Heart right ventricle (tissue), 16 donors: ENCODE results near the gene TRIM37. TPM values are rescaled to one million over a fixed set of nuclear protein-coding genes. Genes with fewer than 3 reads are reported as not detected.

Experiments used
- ATAC-seq, 8 donors: fragments of 200-7000 bp; cut with Tn5 transposase; one replicate each; pipeline ENCODE4 v1.9.1; 2020; ENCODE audit warnings: mild to moderate bottlenecking in 8 of 8, moderate library complexity in 8 of 8, moderate number of reproducible peaks in 1 of 8
- DNase-seq, 2 donors: peaks; one replicate each; pipeline ENCODE4 v3.0.0-alpha.2; 2020
- H3K27ac ChIP-seq, 10 donors: fragments of 200-600 bp; sonication (generic) in 2 of 10; one replicate each; pipeline versions ENCODE4 v1.5.0 to v1.8.0; 2020 to 2022; ENCODE audit warnings: mild to moderate bottlenecking in 3 of 10
- H3K27me3 ChIP-seq, 7 donors: fragments of 200-600 bp; one replicate each; pipeline ENCODE4 v1.8.0; 2021 to 2022; ENCODE audit warnings: mild to moderate bottlenecking in 2 of 7
- H3K36me3 ChIP-seq, 9 donors: fragments of 200-600 bp; sonication (generic) in 1 of 9; one replicate each; pipeline versions ENCODE4 v1.5.0 to v1.8.0; 2020 to 2022; ENCODE audit warnings: mild to moderate bottlenecking in 2 of 9
- H3K4me1 ChIP-seq, 9 donors: fragments of 200-600 bp; sonication (generic) in 1 of 9; one replicate each; pipeline versions ENCODE4 v1.5.0 to v1.8.0; 2020 to 2022; ENCODE audit warnings: mild to moderate bottlenecking in 4 of 9
- H3K4me3 ChIP-seq, 10 donors: fragments of 200-600 bp; sonication (generic) in 2 of 10; one replicate each; pipeline versions ENCODE4 v1.5.0 to v1.8.0; 2020 to 2022; ENCODE audit warnings: mild to moderate bottlenecking in 7 of 10, moderate library complexity in 2 of 10
- H3K9me3 ChIP-seq, 11 donors: fragments of 200-600 bp in 10 of 11; sonication (generic) in 2 of 11; one replicate each; pipeline versions ENCODE4 v1.5.0 to v1.8.0; 2013 to 2022; ENCODE audit warnings: mild to moderate bottlenecking in 2 of 11, control low read depth in 1 of 11, moderate library complexity in 1 of 11
- WGBS, 2 donors: extraction: QIAGEN DNeasy Blood & Tissue Kit; methylation state at CpG; one replicate each; pipeline ENCODE4 v1.1.7; 2013; ENCODE audit warnings: inconsistent platforms in 1 of 2; 5-methylcytosine and 5-hydroxymethylcytosine counted together
- intact Hi-C, 10 donors: fragments of 100-400 bp; cut with DNase I; formaldehyde crosslinking; loops; one replicate each; pipeline versions ENCODE4 v1.11.1 to v1.14.2; 2022
- polyA plus RNA-seq, 2 donors: library from polyadenylated mRNA; stranded (reverse); fragments of 200-250 nt; gene quantifications; one replicate each; pipeline ENCODE4 v1.2.3, GENCODE V29; 2013
- total RNA-seq, 10 donors: library from RNA; stranded (reverse); fragmentation: NEBNext Ultra II Directional in 3 of 10; extraction: Animal tissue kit (Norgen Biotek cat#: 25700) in 3 of 10; gene quantifications; one replicate each; pipeline versions ENCODE4 v1.2.1 to v1.2.4, GENCODE V29; 2021 to 2023
- TF ChIP-seq, protein P1 (sequence below), 9 donors: fragments of 200-600 bp; sonication (generic) in 2 of 9; IDR thresholded peaks; one replicate each; pipeline versions ENCODE4 v1.5.0 to v1.8.0; 2021 to 2022; ENCODE audit warnings: antibody characterized with exemption in 9 of 9, mild to moderate bottlenecking in 5 of 9, moderate library complexity in 1 of 9
- donor health status: Arrhythmogenic right ventricular cardiomyopathy.
- donor health status: ischemic (EF 13 %, LVEDD 7.1; RV severe dilation, severe dysfunction).
- donor health status: healthy with polysubstance abuse.
- donor health status: DM: no; HTN: yes; CAD: no.
- donor health status: DM: no; HTN: no; CAD: no.
- donor health status: ischemic (EF 25% LVEDD 6.9; RV normal size, moderate dysfunction).
- donor health status: ischemic (EF 25% LVEDD 5.7; RV mildly dilated, moderate dysfunction).
- donor health status: healthy.
- donor health status: DM: yes; HTN: yes; CAD: no.
- donor health status: Ischemic cardiomyopathy.
- donor health status: ischemic (EF 35%, LVEDD 5.7; RV mildly dilated, moderate dysfunction).
- donor health status: nonischemic (EF 11% LVEDD 7.7; RV severe dilation, severe dysfunction).
- donor health status: DM: yes; HTN: yes; CAD: no.
- donor health status: PGD.
- donor health status: ischemic (EF 29% LVEDD 5.4; RV normal size, mild dysfunction).
- donor health status: nonischemic (EF 23%, LVEDD 6.1; RV moderate dilation, normal function).

The TRIM37 gene
- total and polyA plus RNA-seq, 12 donors: 5.9 to 22.2 (median 17.5) TPM

DNA sequence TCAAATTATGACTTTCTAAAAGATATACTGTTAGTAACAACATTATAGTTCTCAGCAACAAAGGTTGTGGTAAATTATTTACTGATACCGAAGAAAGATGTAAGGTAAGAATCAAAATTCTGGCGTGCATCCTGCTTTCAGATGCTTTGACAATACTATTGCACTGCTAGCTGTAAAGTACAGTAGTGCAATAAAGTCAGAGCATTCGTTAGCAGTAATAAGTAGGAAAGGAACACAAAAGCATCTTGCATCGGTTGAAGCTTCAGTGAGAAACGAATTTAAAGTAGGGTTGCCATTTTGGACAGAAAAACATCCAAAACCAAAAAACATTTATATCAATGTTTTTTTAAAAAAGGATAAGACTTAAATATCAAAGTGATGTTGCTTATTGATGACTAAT is 44.3 kb upstream of the TRIM37 start:
- Histone ChIP-seq H3K36me3 (no peaks in the 10 kb centered on the region), H3K9me3 (no peaks in the 10 kb centered on the region), H3K27me3 (no peaks in the 10 kb centered on the region), H3K4me3 (no peak overlapping the region), H3K4me1 (peaks cover 0 to 32% (median 23%) of the 10 kb centered on the region in 9 donors), H3K27ac (no peak overlapping the region)
- TF ChIP-seq, protein P1, sequence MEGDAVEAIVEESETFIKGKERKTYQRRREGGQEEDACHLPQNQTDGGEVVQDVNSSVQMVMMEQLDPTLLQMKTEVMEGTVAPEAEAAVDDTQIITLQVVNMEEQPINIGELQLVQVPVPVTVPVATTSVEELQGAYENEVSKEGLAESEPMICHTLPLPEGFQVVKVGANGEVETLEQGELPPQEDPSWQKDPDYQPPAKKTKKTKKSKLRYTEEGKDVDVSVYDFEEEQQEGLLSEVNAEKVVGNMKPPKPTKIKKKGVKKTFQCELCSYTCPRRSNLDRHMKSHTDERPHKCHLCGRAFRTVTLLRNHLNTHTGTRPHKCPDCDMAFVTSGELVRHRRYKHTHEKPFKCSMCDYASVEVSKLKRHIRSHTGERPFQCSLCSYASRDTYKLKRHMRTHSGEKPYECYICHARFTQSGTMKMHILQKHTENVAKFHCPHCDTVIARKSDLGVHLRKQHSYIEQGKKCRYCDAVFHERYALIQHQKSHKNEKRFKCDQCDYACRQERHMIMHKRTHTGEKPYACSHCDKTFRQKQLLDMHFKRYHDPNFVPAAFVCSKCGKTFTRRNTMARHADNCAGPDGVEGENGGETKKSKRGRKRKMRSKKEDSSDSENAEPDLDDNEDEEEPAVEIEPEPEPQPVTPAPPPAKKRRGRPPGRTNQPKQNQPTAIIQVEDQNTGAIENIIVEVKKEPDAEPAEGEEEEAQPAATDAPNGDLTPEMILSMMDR (IDR thresholded peaks at IDR 0.05): no peak
- ATAC-seq (no peak), DNase-seq (no peak)
- intact Hi-C loops: loop anchor here in 2 of 10 donors (5.0 to 10.0 kb wide), 2 partner anchors 44 to 46 kb away; partner anchors contain the start of gene TRIM37 (in 2 of the 2)
- WGBS, 2 donors: 68 to 77% methylated on average over 5 of the region's 5 CpGs

DNA sequence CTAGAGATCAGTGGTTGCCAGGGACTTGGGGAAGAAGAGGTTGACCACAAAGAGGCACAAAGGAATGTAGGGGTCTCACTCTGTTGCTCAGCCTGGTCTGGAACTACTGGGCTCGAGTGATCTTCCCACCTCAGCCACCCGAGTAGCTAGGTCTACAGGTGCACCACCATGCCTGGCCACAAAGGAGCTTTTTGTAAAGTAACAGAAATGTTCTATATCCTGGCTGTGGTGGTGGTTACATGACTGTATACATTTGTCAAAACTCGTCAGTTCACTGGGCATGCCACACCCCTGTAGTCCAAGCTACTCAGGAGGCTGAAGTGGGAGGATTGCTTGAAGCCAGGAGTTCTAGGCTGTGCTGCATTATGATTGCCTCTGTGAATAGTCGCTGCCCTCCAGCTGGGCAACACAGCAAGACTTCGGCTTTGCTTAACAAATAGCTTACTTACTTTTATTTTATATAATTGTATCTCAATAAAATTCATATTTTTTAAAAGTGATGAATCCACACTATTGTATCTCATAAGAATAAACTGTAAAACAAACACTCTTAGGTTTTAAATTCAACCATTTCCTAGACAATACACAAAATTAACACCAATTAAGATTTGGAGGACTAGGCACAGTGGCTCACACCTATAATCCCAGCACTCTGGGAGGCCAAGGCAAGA is 43.3 kb upstream of the TRIM37 start:
- WGBS, 2 donors: 93 to 95% methylated on average over 5 of the region's 5 CpGs
- intact Hi-C loops: loop anchor here in 4 of 10 donors (2.0 to 10.0 kb wide), 3 partner anchors 35 to 45 kb away; partner anchors contain the start of gene TRIM37 (in 3 of the 4)
- TF ChIP-seq, protein P1 (IDR thresholded peaks at IDR 0.05): no peak
- Histone ChIP-seq H3K36me3 (peaks cover 0 to under 1% (median 0%) of the 10 kb centered on the region in 9 donors), H3K27me3 (no peaks in the 10 kb centered on the region), H3K9me3 (no peaks in the 10 kb centered on the region), H3K4me1 (peaks cover 0 to 30% (median 19%) of the 10 kb centered on the region in 9 donors), H3K4me3 (no peak overlapping the region), H3K27ac (no peak overlapping the region)
- no peak for DNase-seq
- ATAC-seq: no peak

DNA sequence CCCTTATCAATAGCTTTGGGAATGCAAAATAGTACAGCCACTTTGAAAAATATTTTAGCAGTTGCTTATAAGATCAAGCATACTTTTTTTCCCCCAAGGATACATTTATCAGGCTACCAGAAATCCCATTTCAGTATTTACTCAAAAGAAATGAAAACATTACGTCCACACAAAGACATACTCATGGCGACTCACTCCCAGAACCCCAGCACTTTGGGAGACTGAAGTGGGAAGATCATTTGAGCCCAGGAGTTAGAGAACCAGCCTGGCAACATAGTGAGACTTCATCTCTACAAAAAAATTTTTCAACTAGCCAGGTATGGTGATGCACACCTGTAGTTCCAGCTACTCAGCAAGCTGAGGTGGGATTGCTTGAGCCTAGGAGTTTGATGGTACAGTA is 42.4 kb upstream of the TRIM37 start:
- no peaks in the 10 kb centered on the region for H3K27me3 ChIP-seq
- intact Hi-C loops: loop anchor here in 2 of 10 donors (2.0 to 5.0 kb wide), 2 partner anchors 34 to 42 kb away; partner anchors contain the start of gene TRIM37 (in 1 of the 2)
- WGBS, 2 donors: 85 to 88% methylated on average over 2 of the region's 2 CpGs
- TF ChIP-seq, protein P1 (IDR thresholded peaks at IDR 0.05): no peak
- ATAC-seq (no peak), DNase-seq (no peak)
- peaks cover 0 to 7% (median 0%) of the 10 kb centered on the region in 9 donors for H3K36me3 ChIP-seq
- no peak overlapping the region for H3K4me3 ChIP-seq
- no peaks in the 10 kb centered on the region for H3K9me3 ChIP-seq
- H3K4me1 ChIP-seq: peaks cover 0 to 30% (median 18%) of the 10 kb centered on the region in 9 donors
- H3K27ac ChIP-seq: no peak overlapping the region

DNA sequence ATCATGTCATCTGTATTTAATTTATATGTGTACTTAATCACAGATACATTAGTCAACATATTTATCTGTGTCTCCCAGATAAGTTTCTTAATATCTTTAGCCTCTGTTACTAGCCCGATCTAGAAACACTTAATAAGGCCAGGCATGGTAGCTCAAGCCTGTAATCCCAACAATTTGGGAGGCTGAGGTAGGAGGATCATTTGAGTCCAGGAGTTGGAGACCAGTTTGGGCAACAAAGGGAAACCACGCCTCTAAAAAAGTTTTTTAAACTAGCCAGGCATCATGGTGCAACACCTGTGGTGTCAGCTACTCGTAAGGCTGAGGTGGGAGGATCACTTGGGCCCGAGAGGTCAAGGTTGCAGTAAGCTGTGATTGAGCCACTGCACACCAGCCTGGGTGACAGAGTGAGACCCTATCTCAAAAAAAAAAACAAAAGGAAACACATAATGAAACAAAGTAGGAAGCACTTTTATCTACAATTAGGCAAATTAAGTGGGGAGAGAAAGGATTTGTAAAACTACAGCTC is 39.0 kb upstream of the TRIM37 start:
- whole genome bisulfite sequencing, 2 donors: 95 to 98% methylated on average over 4 of the region's 4 CpGs
- intact Hi-C loops: loop anchor here in 1 of 10 donors (5.0 kb wide), 1 partner anchor 38 kb away; the partner anchor contains the start of gene TRIM37
- no peak for DNase-seq
- TF ChIP-seq, protein P1 (IDR thresholded peaks at IDR 0.05): no peak
- no peak for ATAC-seq
- no peaks in the 10 kb centered on the region for H3K27me3 ChIP-seq
- H3K4me3 ChIP-seq: no peak overlapping the region
- H3K9me3 ChIP-seq: no peaks in the 10 kb centered on the region
- no peaks in the 10 kb centered on the region for H3K4me1 ChIP-seq
- H3K36me3 ChIP-seq: peaks cover 0 to 16% (median 0%) of the 10 kb centered on the region in 9 donors
- H3K27ac ChIP-seq: no peak overlapping the region
